Fibroblast of mammary gland (primary cell): ENCODE data around the gene ETFDH.
"Not testable (repeated sequence)": the region's sequence is repeated elsewhere in the genome, so short reads cannot be mapped to it uniquely, and the experiment has no call there.

ENCODE experiments used
- DNase-seq: peaks from one replicate; pipeline ENCODE4 v3.0.0-alpha.2; 2010; ENCODE audit warnings: low read depth
- H3K4me3 ChIP-seq: 2 replicates; pipeline ENCODE4 v1.5.1; 2011; ENCODE audit warnings: low read depth, mild to moderate bottlenecking, low read length, moderate library complexity; ENCODE audit not compliant: control insufficient read depth
- TF ChIP-seq, protein P1 (sequence below): conservative IDR thresholded peaks from 2 replicates; pipeline ENCODE4 v1.5.1; 2011; ENCODE audit warnings: low read depth, low read length, inconsistent platforms; ENCODE audit not compliant: control insufficient read depth, insufficient read depth

ETFDH gene

GRCh38 chr4:158678767-158679166 is 6.7 kb downstream of the ETFDH start:
- no peak for DNase-seq
- no peak overlapping the region for H3K4me3 ChIP-seq
- TF ChIP-seq, protein P1, sequence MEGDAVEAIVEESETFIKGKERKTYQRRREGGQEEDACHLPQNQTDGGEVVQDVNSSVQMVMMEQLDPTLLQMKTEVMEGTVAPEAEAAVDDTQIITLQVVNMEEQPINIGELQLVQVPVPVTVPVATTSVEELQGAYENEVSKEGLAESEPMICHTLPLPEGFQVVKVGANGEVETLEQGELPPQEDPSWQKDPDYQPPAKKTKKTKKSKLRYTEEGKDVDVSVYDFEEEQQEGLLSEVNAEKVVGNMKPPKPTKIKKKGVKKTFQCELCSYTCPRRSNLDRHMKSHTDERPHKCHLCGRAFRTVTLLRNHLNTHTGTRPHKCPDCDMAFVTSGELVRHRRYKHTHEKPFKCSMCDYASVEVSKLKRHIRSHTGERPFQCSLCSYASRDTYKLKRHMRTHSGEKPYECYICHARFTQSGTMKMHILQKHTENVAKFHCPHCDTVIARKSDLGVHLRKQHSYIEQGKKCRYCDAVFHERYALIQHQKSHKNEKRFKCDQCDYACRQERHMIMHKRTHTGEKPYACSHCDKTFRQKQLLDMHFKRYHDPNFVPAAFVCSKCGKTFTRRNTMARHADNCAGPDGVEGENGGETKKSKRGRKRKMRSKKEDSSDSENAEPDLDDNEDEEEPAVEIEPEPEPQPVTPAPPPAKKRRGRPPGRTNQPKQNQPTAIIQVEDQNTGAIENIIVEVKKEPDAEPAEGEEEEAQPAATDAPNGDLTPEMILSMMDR = no peak

DNA sequence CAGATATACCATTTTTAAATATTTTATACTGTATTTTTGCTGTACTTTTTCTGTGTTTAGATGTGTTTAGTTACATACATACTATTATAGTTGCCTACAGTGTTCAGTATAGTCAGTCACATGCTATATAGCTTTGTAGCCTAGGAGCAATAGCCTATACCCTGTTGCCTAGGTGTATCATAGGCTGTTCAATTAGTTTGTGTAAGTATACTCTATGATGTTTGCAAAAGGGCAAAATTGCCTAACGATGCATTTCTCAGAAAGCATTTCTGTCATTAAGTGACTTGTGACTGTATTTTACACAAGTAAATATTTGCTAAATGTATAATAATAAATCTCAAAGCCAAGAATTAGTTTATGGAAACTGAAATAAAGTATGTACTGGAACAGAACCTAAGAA is 9.5 kb downstream of the ETFDH start:
- H3K4me3 ChIP-seq = no peak overlapping the region
- TF ChIP-seq, protein P1 = no peak
- DNase-seq = no peak

GRCh38 chr4:158682066-158682465 is 10.0 kb downstream of the ETFDH start:
- H3K4me3 ChIP-seq = no peak overlapping the region
- DNase-seq = no peak
- TF ChIP-seq, protein P1 = no peak

DNA sequence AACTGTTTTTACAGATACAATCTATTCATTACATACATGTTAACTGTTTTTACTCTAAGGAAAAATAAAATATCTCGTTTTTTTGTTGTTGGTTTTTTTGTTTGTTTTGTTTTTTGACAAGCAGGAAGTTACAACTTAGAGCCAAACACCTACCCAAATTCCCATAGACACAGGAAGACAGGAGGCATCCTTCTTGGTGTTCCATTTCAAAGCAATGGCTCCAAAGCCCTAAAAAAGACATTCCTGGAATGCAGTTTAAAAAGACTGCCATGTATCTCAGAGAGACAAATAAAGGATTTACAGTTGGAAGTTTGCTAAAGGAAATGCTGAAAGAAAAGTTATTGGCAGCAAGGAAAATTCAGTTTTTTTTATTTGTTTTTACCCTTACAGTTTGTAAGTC is 16.7 kb downstream of the ETFDH start:
- no peak for DNase-seq
- TF ChIP-seq, protein P1 = no peak
- no peak overlapping the region for H3K4me3 ChIP-seq

GRCh38 chr4:158704274-158704673 is 32.2 kb downstream of the ETFDH start:
- TF ChIP-seq, protein P1 = no peak
- DNase-seq = no peak
- no peak overlapping the region for H3K4me3 ChIP-seq

DNA sequence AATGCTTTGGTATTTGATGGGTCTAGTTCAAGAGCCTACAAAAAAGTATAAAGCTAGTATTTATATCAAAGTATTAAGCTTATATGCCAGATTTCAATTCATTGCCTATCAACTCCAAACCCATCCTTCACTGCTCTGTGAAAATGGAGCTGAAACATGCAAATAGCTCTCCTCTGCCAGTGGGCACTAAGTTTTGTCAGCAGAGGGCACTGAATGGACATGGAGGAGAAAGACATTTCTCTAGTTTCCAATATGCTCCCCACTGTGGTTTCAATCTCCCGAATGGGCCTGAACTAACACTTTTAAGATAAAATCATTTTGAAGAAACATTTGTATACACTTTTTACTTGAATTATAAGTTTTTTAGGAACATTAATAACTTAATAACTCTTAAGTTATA is 38.7 kb downstream of the ETFDH start:
- peak; percentile 15 for DNase-seq
- H3K4me3 ChIP-seq = no peak overlapping the region

DNA sequence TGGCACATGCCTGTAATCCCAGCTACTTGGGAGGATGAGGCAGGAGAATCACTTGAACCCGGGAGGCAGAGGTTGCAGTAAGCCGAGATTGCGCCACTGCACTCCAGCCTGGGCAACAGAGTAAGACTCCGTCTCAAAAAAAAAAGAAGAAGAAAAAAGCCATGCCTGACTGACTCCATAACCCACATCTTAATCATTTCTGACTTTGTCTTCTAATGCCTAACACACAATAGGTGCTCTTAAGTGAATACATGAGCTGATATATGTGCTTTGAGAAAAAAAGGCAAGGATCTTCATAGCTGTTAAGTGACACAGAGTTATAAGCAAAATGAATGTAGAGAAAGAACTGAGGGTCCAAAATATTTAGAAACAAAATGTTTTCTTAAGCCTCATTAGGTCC is 40.5 kb downstream of the ETFDH start:
- not testable (repeated sequence) for H3K4me3 ChIP-seq, DNase-seq

More for the DNA sequence above, 38.7 kb downstream of the ETFDH start:
- TF ChIP-seq, protein P1 = peak; percentile 21

DNA sequence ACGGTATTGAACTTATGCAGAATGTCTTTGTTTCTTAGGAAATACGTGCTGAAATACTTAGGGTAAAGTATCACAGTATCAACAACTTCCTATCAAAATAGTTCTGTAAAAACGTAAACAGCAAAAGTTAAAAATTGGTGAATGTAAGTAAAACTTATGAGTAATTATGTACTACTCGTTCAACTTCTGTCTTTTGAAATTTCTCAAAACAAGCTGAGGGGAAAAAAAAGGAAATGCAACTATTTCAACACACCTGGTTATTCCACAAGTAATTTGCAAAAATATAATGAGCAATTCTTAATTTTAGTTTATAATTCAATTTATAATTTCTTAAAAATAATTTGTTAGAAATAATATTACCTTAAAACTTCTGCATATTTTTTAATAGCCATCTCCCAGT is 42.8 kb downstream of the ETFDH start:
- no peak for DNase-seq
- TF ChIP-seq, protein P1 = no peak
- no peak overlapping the region for H3K4me3 ChIP-seq
